Colonic mucosa (tissue), 4 donors: Measurements from ENCODE around the gene DRGX. TPM values are rescaled to one million over a fixed set of nuclear protein-coding genes. Genes with fewer than 3 reads are reported as not detected.

Experiments used
- DNase-seq: peaks from one replicate; pipeline ENCODE4 v3.0.0-alpha.2; 2020
- H3K27ac ChIP-seq: fragments of 200-600 bp; one replicate; pipeline ENCODE4 v1.8.0; 2021
- H3K27me3 ChIP-seq: fragments of 200-600 bp; one replicate; pipeline ENCODE4 v1.8.0; 2021
- H3K36me3 ChIP-seq: fragments of 200-600 bp; one replicate; pipeline ENCODE4 v1.8.0; 2021
- H3K4me1 ChIP-seq: fragments of 200-600 bp; one replicate; pipeline ENCODE4 v1.8.0; 2021; ENCODE audit warnings: mild to moderate bottlenecking
- H3K4me3 ChIP-seq: fragments of 200-600 bp; one replicate; pipeline ENCODE4 v1.8.0; 2021
- H3K9ac ChIP-seq, 2 donors: one replicate each; pipeline ENCODE4 v1.7.0; 2013; ENCODE audit warnings: control low read depth in 2 of 2, low read depth in 2 of 2, low read length in 2 of 2
- H3K9me3 ChIP-seq: fragments of 200-600 bp; one replicate; pipeline ENCODE4 v1.8.0; 2021
- CTCF ChIP-seq: fragments of 200-600 bp; IDR thresholded peaks from one replicate; pipeline ENCODE4 v1.8.0; 2022; ENCODE audit warnings: antibody characterized with exemption, mild to moderate bottlenecking
- intact Hi-C: fragments of 100-400 bp; cut with DNase I; formaldehyde crosslinking; loops from one replicate; pipeline ENCODE4 v1.14.1; 2022
- total RNA-seq, 2 donors: library from RNA; stranded (reverse); fragmentation: NEBNext Ultra II Directional in 1 of 2; extraction: Animal tissue kit (Norgen Biotek cat#: 25700) in 1 of 2; gene quantifications; one replicate each; pipeline ENCODE4 v1.2.1, GENCODE V29; 2021
- donor health status: healthy.
- donor health status: DM: no; HTN: no; CAD: no.
- donor health status: DM: no; HTN: no; CAD: no.

Gene DRGX
- total RNA-seq, 2 donors from 2014 or later: 0.16 TPM; not detected in 1

- intact Hi-C loops: no loop called here
- Histone ChIP-seq H3K27ac (no peak overlapping the region), H3K9me3 (no peaks in the 10 kb centered on the region), H3K4me3 (no peak overlapping the region), H3K9ac (no peak overlapping the region), H3K36me3 (no peaks in the 10 kb centered on the region), H3K27me3 (no peaks in the 10 kb centered on the region), H3K4me1 (no peaks in the 10 kb centered on the region)
- no peak for TF ChIP-seq CTCF
- DNase-seq: no peak
These were observed 44.2 kb downstream of the DRGX start for GRCh38 chr10:49351669-49352068.

DNA sequence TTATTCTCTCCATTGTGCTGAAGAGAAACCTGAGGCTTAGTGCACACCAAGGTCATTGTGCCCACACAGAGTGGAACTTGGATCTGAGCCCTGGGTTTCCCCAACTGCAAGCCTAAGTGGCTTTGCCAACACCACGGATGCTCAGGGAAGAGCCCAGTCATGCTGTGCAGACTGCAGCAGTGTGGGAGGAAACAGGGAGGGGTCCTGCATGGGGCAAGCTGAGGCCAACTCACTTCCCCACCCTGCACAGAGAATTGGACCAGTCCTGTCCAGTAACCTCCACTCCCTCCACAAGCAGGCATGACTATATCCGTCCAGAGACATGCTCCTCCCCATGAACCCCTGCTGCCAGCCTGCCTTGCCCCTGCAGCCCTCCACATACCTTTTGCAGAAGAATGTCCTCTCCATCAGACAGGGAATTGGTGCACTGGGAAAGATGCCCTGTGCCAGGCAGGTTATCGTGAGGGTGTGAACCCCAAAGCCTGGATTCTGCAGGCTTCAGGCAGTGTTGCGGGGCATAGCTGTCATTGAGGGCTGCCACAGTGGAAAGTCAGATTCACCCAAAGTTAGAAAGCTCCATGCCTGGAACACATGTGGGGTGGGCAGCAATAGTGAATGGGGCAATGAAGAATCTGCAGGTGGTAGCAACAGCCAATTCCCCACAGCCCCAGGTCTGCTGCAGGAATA is 44.9 kb downstream of the DRGX start:
- H3K4me3 ChIP-seq: no peak overlapping the region
- H3K4me1 ChIP-seq: no peaks in the 10 kb centered on the region
- no peak overlapping the region for H3K9ac ChIP-seq
- DNase-seq: no peak
- H3K27ac ChIP-seq: no peak overlapping the region
- TF ChIP-seq CTCF: no peak
- H3K9me3 ChIP-seq: no peaks in the 10 kb centered on the region
- H3K27me3 ChIP-seq: no peaks in the 10 kb centered on the region
- intact Hi-C loops: no loop called here
- H3K36me3 ChIP-seq: no peaks in the 10 kb centered on the region

DNA sequence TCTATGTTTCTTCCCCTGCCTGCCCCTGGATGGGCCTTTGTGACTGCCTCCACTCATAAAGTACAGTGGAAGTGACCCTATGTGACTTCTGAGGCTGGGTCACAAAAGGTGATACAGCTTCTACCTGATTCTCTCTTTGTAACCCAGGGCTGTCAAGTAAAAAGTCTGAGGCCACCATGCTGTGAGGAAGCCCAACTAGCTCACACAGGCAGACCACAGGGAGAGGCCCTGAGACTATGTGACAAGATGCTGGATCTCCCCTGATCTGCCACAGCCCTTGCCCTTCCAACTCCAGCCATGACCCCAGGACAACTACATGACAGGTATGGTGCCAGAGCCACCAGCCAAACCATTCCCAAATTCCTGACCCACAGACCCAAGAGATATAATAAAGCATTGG is 45.8 kb downstream of the DRGX start:
- H3K9ac ChIP-seq: no peak overlapping the region
- TF ChIP-seq CTCF: no peak

GRCh38 chr10:49349390-49349789 is 46.5 kb downstream of the DRGX start:
- no peak for TF ChIP-seq CTCF
- H3K4me3 ChIP-seq: no peak overlapping the region
- intact Hi-C loops: no loop called here
- no peaks in the 10 kb centered on the region for H3K4me1 ChIP-seq
- no peaks in the 10 kb centered on the region for H3K27me3 ChIP-seq
- H3K36me3 ChIP-seq: no peaks in the 10 kb centered on the region
- no peaks in the 10 kb centered on the region for H3K9me3 ChIP-seq
- H3K27ac ChIP-seq: no peak overlapping the region
- no peak overlapping the region for H3K9ac ChIP-seq
- no peak for DNase-seq

More for the DNA sequence above, 45.8 kb downstream of the DRGX start:
- H3K4me1 ChIP-seq: no peaks in the 10 kb centered on the region
- DNase-seq: no peak
- intact Hi-C loops: no loop called here
- no peaks in the 10 kb centered on the region for H3K36me3 ChIP-seq
- no peaks in the 10 kb centered on the region for H3K9me3 ChIP-seq
- H3K27me3 ChIP-seq: no peaks in the 10 kb centered on the region
- no peak overlapping the region for H3K27ac ChIP-seq
- H3K4me3 ChIP-seq: no peak overlapping the region

- intact Hi-C loops: no loop called here
- no peak overlapping the region for H3K27ac ChIP-seq
- no peak for TF ChIP-seq CTCF
These were observed 47.3 kb downstream of the DRGX start for GRCh38 chr10:49348593-49348992.

More at GRCh38 chr10:49348593-49348992, 47.3 kb downstream of the DRGX start:
- no peak for DNase-seq
- Histone ChIP-seq H3K4me1 (no peaks in the 10 kb centered on the region), H3K4me3 (no peak overlapping the region), H3K9me3 (no peaks in the 10 kb centered on the region), H3K9ac (no peak overlapping the region), H3K27me3 (no peaks in the 10 kb centered on the region), H3K36me3 (no peaks in the 10 kb centered on the region)
